T follicular helper cell (primary cell): ENCODE results near the gene COLGALT1.
"Not testable (repeated sequence)": the region's sequence is repeated elsewhere in the genome, so short reads cannot be mapped to it uniquely, and the experiment has no call there.

Experiments
- DNase-seq: peaks from one replicate; pipeline ENCODE4 v3.0.0-alpha.2; 2020; ENCODE audit warnings: low read depth
- total RNA-seq, 2 experiments: gene quantifications; one replicate each; lab custom pipeline; 2026; lab: John Stamatoyannopoulos, UW

Gene COLGALT1
- total RNA-seq: 88.4 to 102 reads per million in 2 experiments

- peak; percentile 97 for DNase-seq
Observed at GRCh38 chr19:17555480-17555928, at the start of gene COLGALT1. TSS of gene COLGALT1 (plus strand) at chr19:17555649. CDS start at chr19:17555714, 65 bp downstream.

GRCh38 chr19:17506745-17507144, 48.7 kb upstream of the COLGALT1 start:
- no peak for DNase-seq

GRCh38 chr19:17508558-17508933, 46.9 kb upstream of the COLGALT1 start:
- not testable (repeated sequence) for DNase-seq

- no peak for DNase-seq
Observed at GRCh38 chr19:17510220-17510993, 45.0 kb upstream of the COLGALT1 start.

- DNase-seq: peak; percentile 78
Observed at GRCh38 chr19:17511724-17512573, 43.5 kb upstream of the COLGALT1 start.

GRCh38 chr19:17512574-17512939, 42.9 kb upstream of the COLGALT1 start:
- DNase-seq: no peak

- no peak for DNase-seq
Observed at GRCh38 chr19:17515408-17516149, 39.9 kb upstream of the COLGALT1 start.

- no peak for DNase-seq
Observed at GRCh38 chr19:17517898-17518297, 37.6 kb upstream of the COLGALT1 start.

- DNase-seq: not testable (repeated sequence)
Observed at GRCh38 chr19:17518654-17519053, 36.8 kb upstream of the COLGALT1 start.

- no peak for DNase-seq
Observed at GRCh38 chr19:17519967-17520366, 35.5 kb upstream of the COLGALT1 start.

GRCh38 chr19:17520865-17521264, 34.6 kb upstream of the COLGALT1 start:
- DNase-seq: no peak

- no peak for DNase-seq
Observed at GRCh38 chr19:17522988-17523872, 32.2 kb upstream of the COLGALT1 start.

GRCh38 chr19:17524651-17525050, 30.8 kb upstream of the COLGALT1 start:
- DNase-seq: no peak

GRCh38 chr19:17525141-17525540, 30.3 kb upstream of the COLGALT1 start:
- DNase-seq: no peak

- no peak for DNase-seq
Observed at GRCh38 chr19:17526922-17527321, 28.5 kb upstream of the COLGALT1 start.

- no peak for DNase-seq
Observed at GRCh38 chr19:17527326-17527725, 28.1 kb upstream of the COLGALT1 start.

GRCh38 chr19:17528610-17529009, 26.8 kb upstream of the COLGALT1 start:
- no peak for DNase-seq

- no peak for DNase-seq
Observed at GRCh38 chr19:17529239-17530158, 25.9 kb upstream of the COLGALT1 start.

GRCh38 chr19:17530586-17530985, 24.9 kb upstream of the COLGALT1 start:
- DNase-seq: no peak

GRCh38 chr19:17532116-17532515, 23.3 kb upstream of the COLGALT1 start:
- DNase-seq: no peak
